GM23338 (cell line): ENCODE measurements around the gene ABCA13. TPM values are rescaled to one million over a fixed set of nuclear protein-coding genes. Genes with fewer than 3 reads are reported as not detected.

Experiments
- ATAC-seq: fragments of 200-7000 bp; cut with Tn5 transposase; 3 replicates; pipeline ENCODE4 v1.9.1; 2020
- DNase-seq: peaks from one replicate; pipeline ENCODE4 v3.0.0-alpha.2; 2015; ENCODE audit warnings: low spot score
- H2AFZ ChIP-seq: fragments of 200-600 bp; sonication (generic); 2 replicates; pipeline ENCODE4 v1.8.0; 2016; ENCODE audit warnings: antibody characterized with exemption, mild to moderate bottlenecking, moderate library complexity
- H3F3A ChIP-seq: fragments of 200-600 bp; sonication (generic); replicated peaks from 2 replicates; pipeline ENCODE4 v1.8.0; 2017; ENCODE audit warnings: antibody characterized with exemption, mixed run types, low read depth
- H3K27ac ChIP-seq: fragments of 200-600 bp; sonication (generic); 2 replicates; pipeline ENCODE4 v1.6.1; 2016; ENCODE audit warnings: low read depth
- H3K27me3 ChIP-seq: fragments of 200-600 bp; sonication (generic); 2 replicates; pipeline ENCODE4 v1.8.0; 2016; ENCODE audit warnings: mild to moderate bottlenecking, mixed run types, moderate library complexity; ENCODE audit not compliant: insufficient read depth
- H3K36me3 ChIP-seq: fragments of 200-600 bp; sonication (generic); 2 replicates; pipeline ENCODE4 v1.8.0; 2016; ENCODE audit warnings: mild to moderate bottlenecking; ENCODE audit not compliant: insufficient read depth
- H3K4me1 ChIP-seq: fragments of 200-600 bp; sonication (generic); 2 replicates; pipeline ENCODE4 v1.8.0; 2016; ENCODE audit warnings: mild to moderate bottlenecking, moderate library complexity; ENCODE audit not compliant: insufficient read depth
- H3K4me2 ChIP-seq: fragments of 200-600 bp; sonication (generic); 2 replicates; pipeline ENCODE4 v1.7.1; 2017; ENCODE audit warnings: mixed run types
- H3K4me3 ChIP-seq: fragments of 200-600 bp; sonication (generic); 2 replicates; pipeline ENCODE4 v1.6.1; 2016; ENCODE audit warnings: mixed run types
- H3K79me2 ChIP-seq: fragments of 200-600 bp; sonication (generic); replicated peaks from 2 replicates; pipeline ENCODE4 v1.8.0; 2017; ENCODE audit warnings: mild to moderate bottlenecking; ENCODE audit not compliant: insufficient read depth
- H3K9me2 ChIP-seq: fragments of 200-600 bp; sonication (generic); 2 replicates; pipeline ENCODE4 v1.8.0; 2017; ENCODE audit not compliant: insufficient read depth
- H4K20me1 ChIP-seq: fragments of 200-600 bp; sonication (generic); replicated peaks from 2 replicates; pipeline ENCODE4 v1.8.0; 2017; ENCODE audit warnings: mild to moderate bottlenecking; ENCODE audit not compliant: insufficient read depth
- H3K27ac Mint-ChIP-seq: 2 replicates; pipeline ENCODE4 v1.8.0; 2020; ENCODE audit warnings: inconsistent platforms, mild to moderate bottlenecking, moderate library complexity, mixed read lengths
- H3K27me3 Mint-ChIP-seq: 3 replicates; pipeline ENCODE4 v1.8.0; 2022; ENCODE audit warnings: low read depth, mild to moderate bottlenecking, moderate library complexity, mixed read lengths, inconsistent platforms; ENCODE audit not compliant: insufficient read depth, poor library complexity
- H3K36me3 Mint-ChIP-seq: 3 replicates; pipeline ENCODE4 v1.8.0; 2021; ENCODE audit warnings: low read depth, mild to moderate bottlenecking, inconsistent platforms, moderate library complexity, mixed read lengths
- H3K4me1 Mint-ChIP-seq: 3 replicates; pipeline ENCODE4 v1.8.0; 2020; ENCODE audit warnings: mild to moderate bottlenecking, inconsistent platforms, mixed read lengths
- H3K4me3 Mint-ChIP-seq: 3 replicates; pipeline ENCODE4 v1.8.0; 2021; ENCODE audit warnings: moderate library complexity, mild to moderate bottlenecking, inconsistent platforms, mixed read lengths
- H3K9me3 Mint-ChIP-seq: 3 replicates; pipeline ENCODE4 v1.8.0; 2020; ENCODE audit warnings: moderate library complexity, mild to moderate bottlenecking, inconsistent platforms, mixed read lengths
- CREB1 ChIP-seq: fragments of 250-450 bp; sonication (Bioruptor Pico); IDR thresholded peaks from 2 replicates; pipeline ENCODE4 v1.5.0; 2020; ENCODE audit warnings: low read depth, mild to moderate bottlenecking, moderate library complexity
- EZH2 ChIP-seq: fragments of 200-600 bp; sonication (generic); IDR thresholded peaks from one replicate; pipeline ENCODE4 v1.8.0; 2017; ENCODE audit warnings: antibody characterized with exemption, mild to moderate bottlenecking, low read depth; ENCODE audit not compliant: unreplicated experiment
- EZH2phosphoT487 ChIP-seq: fragments of 200-600 bp; sonication (generic); IDR thresholded peaks from one replicate; pipeline ENCODE4 v1.8.1; 2018; ENCODE audit warnings: antibody characterized with exemption; ENCODE audit not compliant: unreplicated experiment
- JUNB ChIP-seq: IDR thresholded peaks from one replicate; pipeline ENCODE4 v1.6.1; 2016; ENCODE audit warnings: antibody characterized with exemption; ENCODE audit not compliant: unreplicated experiment
- NANOG ChIP-seq: IDR thresholded peaks from 2 replicates; pipeline ENCODE4 v1.6.1; 2016; ENCODE audit warnings: antibody characterized with exemption, borderline replicate concordance
- POLR2AphosphoS5 ChIP-seq: IDR thresholded peaks from 2 replicates; pipeline ENCODE4 v1.6.1; 2016; ENCODE audit warnings: antibody characterized with exemption, low read depth
- STAT1 ChIP-seq: IDR thresholded peaks from one replicate; pipeline ENCODE4 v1.6.1; 2016; ENCODE audit warnings: antibody characterized with exemption; ENCODE audit not compliant: unreplicated experiment
- ZNF114 ChIP-seq: fragments of 250-450 bp; sonication (Bioruptor Pico); IDR thresholded peaks from 2 replicates; pipeline ENCODE4 v1.5.0; 2020; ENCODE audit warnings: mild to moderate bottlenecking, moderate library complexity
- ZNF331 ChIP-seq: fragments of 250-450 bp; sonication (Bioruptor Pico); IDR thresholded peaks from 2 replicates; pipeline ENCODE4 v1.5.0; 2020; ENCODE audit warnings: low read depth, mild to moderate bottlenecking, moderate library complexity
- polyA plus RNA-seq: library from polyadenylated mRNA; unstranded; fragments of >200 nt; fragmentation: Nextera tagmentation; extraction: Ambion mirVana; gene quantifications from 2 replicates; pipeline ENCODE4 v1.2.1, GENCODE V29; 2016
- total RNA-seq: library from RNA; depleted of rRNA; stranded (reverse); fragments of >200 nt; shearing (Covaris generic); gene quantifications from 2 replicates; pipeline ENCODE4 v1.2.3, GENCODE V29; 2014
- TF ChIP-seq, protein P1 (sequence below): fragments of 250-450 bp; sonication (Bioruptor Pico); IDR thresholded peaks from 2 replicates; pipeline ENCODE4 v1.5.0; 2020; ENCODE audit warnings: mild to moderate bottlenecking, moderate library complexity
- TF ChIP-seq, protein P2 (sequence below): IDR thresholded peaks from one replicate; pipeline ENCODE4 v1.6.1; 2018; ENCODE audit warnings: antibody characterized with exemption; ENCODE audit not compliant: unreplicated experiment
- TF ChIP-seq, protein P3 (sequence below), 2 experiments: fragments of 200-600 bp in 1 of 2; sonication (generic) in 1 of 2; conservative IDR thresholded peaks; 2 replicates each; pipeline versions ENCODE4 v1.5.1 to v1.6.1; 2016 to 2017; ENCODE audit warnings: antibody characterized with exemption in 2 of 2, low read depth in 2 of 2, mild to moderate bottlenecking in 2 of 2, moderate library complexity in 1 of 2
- TF ChIP-seq, protein P4 (sequence below): IDR thresholded peaks from 2 replicates; pipeline ENCODE4 v1.6.1; 2016; ENCODE audit warnings: antibody characterized with exemption

ABCA13 gene
- total and polyA plus RNA-seq, 2 experiments from 2014 or later: 0.21 TPM; not detected in 1

DNA sequence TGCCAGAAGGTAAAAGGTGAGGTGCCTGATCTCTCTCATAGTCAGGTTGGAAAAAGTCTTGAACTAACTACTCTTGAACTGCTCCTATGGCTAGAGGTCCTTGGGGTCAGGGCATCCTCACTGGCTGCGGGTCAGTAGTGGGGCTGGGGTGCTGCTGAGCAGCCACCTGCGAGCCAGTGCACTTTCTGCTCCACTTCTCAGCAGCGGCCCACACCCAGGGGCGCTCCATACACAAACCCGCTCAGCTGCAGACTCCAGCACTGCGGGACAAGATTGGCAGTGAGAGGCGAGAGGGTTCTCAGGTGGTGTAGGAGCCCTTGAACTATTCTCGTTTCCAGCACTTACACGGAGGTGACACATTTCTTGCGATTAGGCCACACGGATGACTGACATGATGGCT is 6.0 kb downstream of the ABCA13 start:
- Mint-ChIP-seq H3K36me3 (no peaks in the 10 kb centered on the region), H3K4me3 (no peak overlapping the region), H3K4me1 (peaks cover 11% of the 10 kb centered on the region), H3K27ac (no peak overlapping the region), H3K27me3 (peaks cover 6% of the 10 kb centered on the region), H3K9me3 (no peaks in the 10 kb centered on the region)
- peaks cover 34% of the 10 kb centered on the region for H3K27me3 ChIP-seq
- H3K79me2 ChIP-seq: no peaks in the 10 kb centered on the region
- H3K4me2 ChIP-seq: no peak overlapping the region
- H3K27ac ChIP-seq: no peak overlapping the region
- no peaks in the 10 kb centered on the region for H3F3A ChIP-seq
- no peak overlapping the region for H3K4me3 ChIP-seq
- peak; percentile 80 for ATAC-seq
- H3K36me3 ChIP-seq: no peaks in the 10 kb centered on the region
- TF ChIP-seq ZNF114 (CRISPR knock-in tag) (no peak), ZNF331 (CRISPR knock-in tag) (no peak), EZH2phosphoT487 (no peak), NANOG (no peak), EZH2 (no peak), CREB1 (no peak), JUNB (no peak), STAT1 (no peak), POLR2AphosphoS5 (no peak)
- TF ChIP-seq, protein P1, sequence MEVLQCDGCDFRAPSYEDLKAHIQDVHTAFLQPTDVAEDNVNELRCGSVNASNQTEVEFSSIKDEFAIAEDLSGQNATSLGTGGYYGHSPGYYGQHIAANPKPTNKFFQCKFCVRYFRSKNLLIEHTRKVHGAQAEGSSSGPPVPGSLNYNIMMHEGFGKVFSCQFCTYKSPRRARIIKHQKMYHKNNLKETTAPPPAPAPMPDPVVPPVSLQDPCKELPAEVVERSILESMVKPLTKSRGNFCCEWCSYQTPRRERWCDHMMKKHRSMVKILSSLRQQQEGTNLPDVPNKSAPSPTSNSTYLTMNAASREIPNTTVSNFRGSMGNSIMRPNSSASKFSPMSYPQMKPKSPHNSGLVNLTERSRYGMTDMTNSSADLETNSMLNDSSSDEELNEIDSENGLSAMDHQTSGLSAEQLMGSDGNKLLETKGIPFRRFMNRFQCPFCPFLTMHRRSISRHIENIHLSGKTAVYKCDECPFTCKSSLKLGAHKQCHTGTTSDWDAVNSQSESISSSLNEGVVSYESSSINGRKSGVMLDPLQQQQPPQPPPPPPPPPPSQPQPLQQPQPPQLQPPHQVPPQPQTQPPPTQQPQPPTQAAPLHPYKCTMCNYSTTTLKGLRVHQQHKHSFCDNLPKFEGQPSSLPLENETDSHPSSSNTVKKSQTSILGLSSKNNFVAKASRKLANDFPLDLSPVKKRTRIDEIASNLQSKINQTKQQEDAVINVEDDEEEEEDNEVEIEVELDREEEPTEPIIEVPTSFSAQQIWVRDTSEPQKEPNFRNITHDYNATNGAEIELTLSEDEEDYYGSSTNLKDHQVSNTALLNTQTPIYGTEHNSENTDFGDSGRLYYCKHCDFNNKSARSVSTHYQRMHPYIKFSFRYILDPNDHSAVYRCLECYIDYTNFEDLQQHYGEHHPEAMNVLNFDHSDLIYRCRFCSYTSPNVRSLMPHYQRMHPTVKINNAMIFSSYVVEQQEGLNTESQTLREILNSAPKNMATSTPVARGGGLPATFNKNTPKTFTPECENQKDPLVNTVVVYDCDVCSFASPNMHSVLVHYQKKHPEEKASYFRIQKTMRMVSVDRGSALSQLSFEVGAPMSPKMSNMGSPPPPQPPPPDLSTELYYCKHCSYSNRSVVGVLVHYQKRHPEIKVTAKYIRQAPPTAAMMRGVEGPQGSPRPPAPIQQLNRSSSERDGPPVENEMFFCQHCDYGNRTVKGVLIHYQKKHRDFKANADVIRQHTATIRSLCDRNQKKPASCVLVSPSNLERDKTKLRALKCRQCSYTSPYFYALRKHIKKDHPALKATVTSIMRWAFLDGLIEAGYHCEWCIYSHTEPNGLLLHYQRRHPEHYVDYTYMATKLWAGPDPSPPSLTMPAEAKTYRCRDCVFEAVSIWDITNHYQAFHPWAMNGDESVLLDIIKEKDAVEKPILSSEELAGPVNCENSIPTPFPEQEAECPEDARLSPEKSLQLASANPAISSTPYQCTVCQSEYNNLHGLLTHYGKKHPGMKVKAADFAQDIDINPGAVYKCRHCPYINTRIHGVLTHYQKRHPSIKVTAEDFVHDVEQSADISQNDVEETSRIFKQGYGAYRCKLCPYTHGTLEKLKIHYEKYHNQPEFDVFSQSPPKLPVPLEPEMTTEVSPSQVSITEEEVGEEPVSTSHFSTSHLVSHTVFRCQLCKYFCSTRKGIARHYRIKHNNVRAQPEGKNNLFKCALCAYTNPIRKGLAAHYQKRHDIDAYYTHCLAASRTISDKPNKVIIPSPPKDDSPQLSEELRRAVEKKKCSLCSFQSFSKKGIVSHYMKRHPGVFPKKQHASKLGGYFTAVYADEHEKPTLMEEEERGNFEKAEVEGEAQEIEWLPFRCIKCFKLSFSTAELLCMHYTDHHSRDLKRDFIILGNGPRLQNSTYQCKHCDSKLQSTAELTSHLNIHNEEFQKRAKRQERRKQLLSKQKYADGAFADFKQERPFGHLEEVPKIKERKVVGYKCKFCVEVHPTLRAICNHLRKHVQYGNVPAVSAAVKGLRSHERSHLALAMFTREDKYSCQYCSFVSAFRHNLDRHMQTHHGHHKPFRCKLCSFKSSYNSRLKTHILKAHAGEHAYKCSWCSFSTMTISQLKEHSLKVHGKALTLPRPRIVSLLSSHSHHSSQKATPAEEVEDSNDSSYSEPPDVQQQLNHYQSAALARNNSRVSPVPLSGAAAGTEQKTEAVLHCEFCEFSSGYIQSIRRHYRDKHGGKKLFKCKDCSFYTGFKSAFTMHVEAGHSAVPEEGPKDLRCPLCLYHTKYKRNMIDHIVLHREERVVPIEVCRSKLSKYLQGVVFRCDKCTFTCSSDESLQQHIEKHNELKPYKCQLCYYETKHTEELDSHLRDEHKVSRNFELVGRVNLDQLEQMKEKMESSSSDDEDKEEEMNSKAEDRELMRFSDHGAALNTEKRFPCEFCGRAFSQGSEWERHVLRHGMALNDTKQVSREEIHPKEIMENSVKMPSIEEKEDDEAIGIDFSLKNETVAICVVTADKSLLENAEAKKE (CRISPR knock-in tag): no peak
- TF ChIP-seq, protein P2, sequence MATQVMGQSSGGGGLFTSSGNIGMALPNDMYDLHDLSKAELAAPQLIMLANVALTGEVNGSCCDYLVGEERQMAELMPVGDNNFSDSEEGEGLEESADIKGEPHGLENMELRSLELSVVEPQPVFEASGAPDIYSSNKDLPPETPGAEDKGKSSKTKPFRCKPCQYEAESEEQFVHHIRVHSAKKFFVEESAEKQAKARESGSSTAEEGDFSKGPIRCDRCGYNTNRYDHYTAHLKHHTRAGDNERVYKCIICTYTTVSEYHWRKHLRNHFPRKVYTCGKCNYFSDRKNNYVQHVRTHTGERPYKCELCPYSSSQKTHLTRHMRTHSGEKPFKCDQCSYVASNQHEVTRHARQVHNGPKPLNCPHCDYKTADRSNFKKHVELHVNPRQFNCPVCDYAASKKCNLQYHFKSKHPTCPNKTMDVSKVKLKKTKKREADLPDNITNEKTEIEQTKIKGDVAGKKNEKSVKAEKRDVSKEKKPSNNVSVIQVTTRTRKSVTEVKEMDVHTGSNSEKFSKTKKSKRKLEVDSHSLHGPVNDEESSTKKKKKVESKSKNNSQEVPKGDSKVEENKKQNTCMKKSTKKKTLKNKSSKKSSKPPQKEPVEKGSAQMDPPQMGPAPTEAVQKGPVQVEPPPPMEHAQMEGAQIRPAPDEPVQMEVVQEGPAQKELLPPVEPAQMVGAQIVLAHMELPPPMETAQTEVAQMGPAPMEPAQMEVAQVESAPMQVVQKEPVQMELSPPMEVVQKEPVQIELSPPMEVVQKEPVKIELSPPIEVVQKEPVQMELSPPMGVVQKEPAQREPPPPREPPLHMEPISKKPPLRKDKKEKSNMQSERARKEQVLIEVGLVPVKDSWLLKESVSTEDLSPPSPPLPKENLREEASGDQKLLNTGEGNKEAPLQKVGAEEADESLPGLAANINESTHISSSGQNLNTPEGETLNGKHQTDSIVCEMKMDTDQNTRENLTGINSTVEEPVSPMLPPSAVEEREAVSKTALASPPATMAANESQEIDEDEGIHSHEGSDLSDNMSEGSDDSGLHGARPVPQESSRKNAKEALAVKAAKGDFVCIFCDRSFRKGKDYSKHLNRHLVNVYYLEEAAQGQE: no peak
- TF ChIP-seq, protein P3, sequence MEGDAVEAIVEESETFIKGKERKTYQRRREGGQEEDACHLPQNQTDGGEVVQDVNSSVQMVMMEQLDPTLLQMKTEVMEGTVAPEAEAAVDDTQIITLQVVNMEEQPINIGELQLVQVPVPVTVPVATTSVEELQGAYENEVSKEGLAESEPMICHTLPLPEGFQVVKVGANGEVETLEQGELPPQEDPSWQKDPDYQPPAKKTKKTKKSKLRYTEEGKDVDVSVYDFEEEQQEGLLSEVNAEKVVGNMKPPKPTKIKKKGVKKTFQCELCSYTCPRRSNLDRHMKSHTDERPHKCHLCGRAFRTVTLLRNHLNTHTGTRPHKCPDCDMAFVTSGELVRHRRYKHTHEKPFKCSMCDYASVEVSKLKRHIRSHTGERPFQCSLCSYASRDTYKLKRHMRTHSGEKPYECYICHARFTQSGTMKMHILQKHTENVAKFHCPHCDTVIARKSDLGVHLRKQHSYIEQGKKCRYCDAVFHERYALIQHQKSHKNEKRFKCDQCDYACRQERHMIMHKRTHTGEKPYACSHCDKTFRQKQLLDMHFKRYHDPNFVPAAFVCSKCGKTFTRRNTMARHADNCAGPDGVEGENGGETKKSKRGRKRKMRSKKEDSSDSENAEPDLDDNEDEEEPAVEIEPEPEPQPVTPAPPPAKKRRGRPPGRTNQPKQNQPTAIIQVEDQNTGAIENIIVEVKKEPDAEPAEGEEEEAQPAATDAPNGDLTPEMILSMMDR (conservative IDR thresholded peaks at IDR 0.05; ENCODE audit: low read depth in 2 of 2): no peak
- TF ChIP-seq, protein P4, sequence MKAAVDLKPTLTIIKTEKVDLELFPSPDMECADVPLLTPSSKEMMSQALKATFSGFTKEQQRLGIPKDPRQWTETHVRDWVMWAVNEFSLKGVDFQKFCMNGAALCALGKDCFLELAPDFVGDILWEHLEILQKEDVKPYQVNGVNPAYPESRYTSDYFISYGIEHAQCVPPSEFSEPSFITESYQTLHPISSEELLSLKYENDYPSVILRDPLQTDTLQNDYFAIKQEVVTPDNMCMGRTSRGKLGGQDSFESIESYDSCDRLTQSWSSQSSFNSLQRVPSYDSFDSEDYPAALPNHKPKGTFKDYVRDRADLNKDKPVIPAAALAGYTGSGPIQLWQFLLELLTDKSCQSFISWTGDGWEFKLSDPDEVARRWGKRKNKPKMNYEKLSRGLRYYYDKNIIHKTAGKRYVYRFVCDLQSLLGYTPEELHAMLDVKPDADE: no peak
- H3K4me1 ChIP-seq: no peaks in the 10 kb centered on the region
- H4K20me1 ChIP-seq: no peaks in the 10 kb centered on the region
- H3K9me2 ChIP-seq: no peaks in the 10 kb centered on the region
- H2AFZ ChIP-seq: no peak overlapping the region
- DNase-seq: no peak
